ENCODE results near the gene TRERF1.

The TRERF1 gene

GRCh38 chr6:42179261-42179944 is 272.3 kb downstream of the TRERF1 start:
- DNase-seq: no peak

- no peak for DNase-seq
These were observed 274.0 kb downstream of the TRERF1 start for GRCh38 chr6:42177514-42178364.

GRCh38 chr6:42176981-42177380 is 274.7 kb downstream of the TRERF1 start:
- no peak for DNase-seq

- no peak for DNase-seq
These were observed 275.9 kb downstream of the TRERF1 start for GRCh38 chr6:42175860-42176259.
